Natural killer cell (primary cell): ENCODE results near the gene HTR7. TPM values are rescaled to one million over a fixed set of nuclear protein-coding genes. Genes with fewer than 3 reads are reported as not detected.

Experiments used
- ATAC-seq, 3 donors: fragments of 150-1000 bp in 2 of 3; fragments of 200-7000 bp in 1 of 3; cut with Tn5 transposase; 1 replicate in 1 of 3; 2 replicates in 2 of 3; pipeline ENCODE4 v1.10.0; 2021; ENCODE audit warnings: mild to moderate bottlenecking in 2 of 3, moderate library complexity in 2 of 3
- DNase-seq, 2 donors: peaks; one replicate each; pipeline versions ENCODE4 v3.0.0 to v3.0.0-alpha.2; 2013 to 2021; ENCODE audit warnings: mixed read lengths in 1 of 2
- H3K27ac ChIP-seq: one replicate; pipeline ENCODE4 v1.5.1; 2013; ENCODE audit warnings: mild to moderate bottlenecking, low read length
- H3K27me3 ChIP-seq: one replicate; pipeline ENCODE4 v1.6.1; 2013; ENCODE audit warnings: low read length; ENCODE audit not compliant: control insufficient read depth, insufficient read depth
- H3K36me3 ChIP-seq: one replicate; pipeline ENCODE4 v1.6.1; 2013; ENCODE audit warnings: low read length; ENCODE audit not compliant: control insufficient read depth, insufficient read depth
- H3K4me1 ChIP-seq: one replicate; pipeline ENCODE4 v1.6.1; 2013; ENCODE audit warnings: low read length; ENCODE audit not compliant: control insufficient read depth, insufficient read depth
- H3K4me3 ChIP-seq: one replicate; pipeline ENCODE4 v1.5.1; 2013; ENCODE audit warnings: low read length
- H3K9me3 ChIP-seq: one replicate; pipeline ENCODE4 v1.6.1; 2013; ENCODE audit warnings: low read length; ENCODE audit not compliant: control insufficient read depth, insufficient read depth
- H3K27ac Mint-ChIP-seq, 2 donors: one replicate each; pipeline ENCODE4 v1.8.0; 2022; ENCODE audit warnings: mild to moderate bottlenecking in 2 of 2, mixed read lengths in 2 of 2, moderate library complexity in 1 of 2
- H3K27me3 Mint-ChIP-seq, 2 donors: one replicate each; pipeline ENCODE4 v1.8.0; 2022; ENCODE audit warnings: low read depth in 2 of 2, mixed read lengths in 2 of 2
- H3K36me3 Mint-ChIP-seq: one replicate; pipeline ENCODE4 v1.8.0; 2022; ENCODE audit warnings: mixed read lengths
- H3K4me1 Mint-ChIP-seq, 2 donors: one replicate each; pipeline ENCODE4 v1.8.0; 2022; ENCODE audit warnings: mixed read lengths in 2 of 2
- H3K4me3 Mint-ChIP-seq: one replicate; pipeline ENCODE4 v1.8.0; 2022; ENCODE audit warnings: mild to moderate bottlenecking, moderate library complexity, mixed read lengths
- H3K9me3 Mint-ChIP-seq, 2 donors: one replicate each; pipeline ENCODE4 v1.8.0; 2022; ENCODE audit warnings: mixed read lengths in 2 of 2
- WGBS: methylation state at CpG from one replicate; pipeline ENCODE4 v1.1.7; 2013; ENCODE audit warnings: missing lambda C conversion rate; ENCODE audit not compliant: insufficient coverage; 5-methylcytosine and 5-hydroxymethylcytosine counted together
- intact Hi-C: fragments of 100-400 bp; cut with micrococcal nuclease; formaldehyde crosslinking; loops from one replicate; pipeline ENCODE4 v1.14.2; 2022
- total RNA-seq, 4 donors: library from RNA; stranded (reverse); fragments of 120-200 nt in 1 of 4; gene quantifications; one replicate each; pipeline versions ENCODE4 v1.2.3 to v1.2.4, GENCODE V29; 2013 to 2022
- TF ChIP-seq, protein P1 (sequence below): fragments of 200-600 bp; IDR thresholded peaks from one replicate; pipeline ENCODE4 v1.8.0; 2022; ENCODE audit warnings: antibody characterized with exemption

HTR7 gene
- total RNA-seq, 3 donors from 2014 or later (not counting 1 experiment from before 2014, with no cell fraction given), result 0.11 to 0.20 TPM; not detected in 1

DNA sequence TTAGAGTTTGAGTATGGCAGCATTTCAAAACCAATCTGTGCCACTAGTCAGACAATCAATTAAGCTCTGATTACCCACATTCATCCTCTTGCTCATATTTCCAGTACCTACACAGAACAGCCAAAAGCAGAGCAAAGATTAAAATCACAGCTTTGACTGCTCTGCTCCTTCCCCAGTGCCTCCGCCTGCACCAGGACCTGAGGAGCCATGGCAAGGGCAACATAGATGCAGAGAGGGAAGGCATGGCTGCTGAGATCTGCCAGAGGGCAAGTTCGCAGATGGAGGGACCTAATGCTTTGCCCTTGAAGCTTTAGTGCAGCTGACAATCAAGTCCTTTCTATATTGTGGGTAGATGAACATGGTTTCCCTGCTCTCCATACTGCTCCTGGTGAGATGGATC is 148.1 kb downstream of the HTR7 start:
- TF ChIP-seq, protein P1, sequence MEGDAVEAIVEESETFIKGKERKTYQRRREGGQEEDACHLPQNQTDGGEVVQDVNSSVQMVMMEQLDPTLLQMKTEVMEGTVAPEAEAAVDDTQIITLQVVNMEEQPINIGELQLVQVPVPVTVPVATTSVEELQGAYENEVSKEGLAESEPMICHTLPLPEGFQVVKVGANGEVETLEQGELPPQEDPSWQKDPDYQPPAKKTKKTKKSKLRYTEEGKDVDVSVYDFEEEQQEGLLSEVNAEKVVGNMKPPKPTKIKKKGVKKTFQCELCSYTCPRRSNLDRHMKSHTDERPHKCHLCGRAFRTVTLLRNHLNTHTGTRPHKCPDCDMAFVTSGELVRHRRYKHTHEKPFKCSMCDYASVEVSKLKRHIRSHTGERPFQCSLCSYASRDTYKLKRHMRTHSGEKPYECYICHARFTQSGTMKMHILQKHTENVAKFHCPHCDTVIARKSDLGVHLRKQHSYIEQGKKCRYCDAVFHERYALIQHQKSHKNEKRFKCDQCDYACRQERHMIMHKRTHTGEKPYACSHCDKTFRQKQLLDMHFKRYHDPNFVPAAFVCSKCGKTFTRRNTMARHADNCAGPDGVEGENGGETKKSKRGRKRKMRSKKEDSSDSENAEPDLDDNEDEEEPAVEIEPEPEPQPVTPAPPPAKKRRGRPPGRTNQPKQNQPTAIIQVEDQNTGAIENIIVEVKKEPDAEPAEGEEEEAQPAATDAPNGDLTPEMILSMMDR, result no peak
- 89% methylated on average over 2 of the region's 2 CpGs for WGBS
- no peak for DNase-seq
- H3K27me3 Mint-ChIP-seq, result peaks cover 0 to 2% of the 10 kb centered on the region in 2 donors
- Histone ChIP-seq H3K4me3 (no peak overlapping the region), H3K9me3 (no peaks in the 10 kb centered on the region), H3K27me3 (no peaks in the 10 kb centered on the region), H3K27ac (no peak overlapping the region), H3K4me1 (no peaks in the 10 kb centered on the region), H3K36me3 (no peaks in the 10 kb centered on the region)
- H3K36me3 Mint-ChIP-seq, result no peaks in the 10 kb centered on the region
- no peaks in the 10 kb centered on the region for H3K4me1 Mint-ChIP-seq
- ATAC-seq, result no peak
- intact Hi-C loops, result no loop called here
- peaks cover 0 to 2% of the 10 kb centered on the region in 2 donors for H3K9me3 Mint-ChIP-seq
- no peak overlapping the region for H3K4me3 Mint-ChIP-seq
- no peak overlapping the region for H3K27ac Mint-ChIP-seq

DNA sequence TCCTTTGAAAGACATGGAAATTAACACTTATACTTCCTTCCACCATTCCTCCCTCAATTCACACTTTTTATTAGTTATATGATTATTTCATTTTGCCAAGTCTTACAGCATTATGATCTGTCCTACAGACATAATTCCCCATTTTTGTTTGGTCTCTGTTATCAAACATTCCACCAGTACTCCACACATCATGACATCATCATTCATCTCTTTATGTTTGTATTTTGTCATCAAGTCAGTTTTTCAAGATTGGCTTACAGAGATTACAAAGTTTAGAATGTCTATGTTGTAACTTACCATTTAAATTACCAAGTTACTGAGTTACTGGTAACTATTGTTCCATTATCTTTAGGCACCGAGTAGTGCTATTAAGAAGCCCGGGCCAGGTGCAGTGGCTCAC is 150.2 kb downstream of the HTR7 start:
- intact Hi-C loops, result no loop called here
- no peak overlapping the region for H3K27ac ChIP-seq
- TF ChIP-seq, protein P1, result no peak
- Mint-ChIP-seq H3K4me3 (no peak overlapping the region), H3K36me3 (no peaks in the 10 kb centered on the region), H3K27me3 (peaks cover 0 to 2% of the 10 kb centered on the region in 2 donors), H3K4me1 (no peaks in the 10 kb centered on the region), H3K9me3 (peaks cover 0 to 5% of the 10 kb centered on the region in 2 donors), H3K27ac (no peak overlapping the region)
- no peak for ATAC-seq
- H3K9me3 ChIP-seq, result no peaks in the 10 kb centered on the region
- no peaks in the 10 kb centered on the region for H3K27me3 ChIP-seq
- no peaks in the 10 kb centered on the region for H3K36me3 ChIP-seq
- no peak for DNase-seq
- H3K4me1 ChIP-seq, result no peaks in the 10 kb centered on the region
- WGBS, result 97% methylated on average over 2 of the region's 2 CpGs
- no peak overlapping the region for H3K4me3 ChIP-seq

DNA sequence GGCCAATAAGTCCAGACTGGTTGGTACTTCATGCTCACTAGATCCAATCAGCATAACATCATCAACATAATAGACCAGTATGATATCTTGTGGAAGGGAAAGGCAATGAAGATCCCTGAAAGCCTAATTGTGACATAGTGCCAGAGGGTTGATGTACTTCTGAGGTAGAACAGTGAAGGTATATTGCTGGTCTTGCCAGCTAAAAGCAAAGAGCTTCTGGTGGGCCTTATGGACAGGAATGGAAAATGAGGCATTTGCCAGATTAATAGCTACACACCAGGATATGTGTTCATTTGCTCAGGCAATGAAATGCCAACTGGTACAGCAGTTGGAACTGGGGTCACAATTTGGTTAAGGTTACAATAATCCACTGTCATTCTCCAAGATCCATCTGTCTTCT is 156.4 kb downstream of the HTR7 start:
- Mint-ChIP-seq H3K27me3 (peaks cover 0 to 2% of the 10 kb centered on the region in 2 donors), H3K4me1 (no peaks in the 10 kb centered on the region), H3K4me3 (no peak overlapping the region), H3K36me3 (no peaks in the 10 kb centered on the region), H3K27ac (no peak overlapping the region), H3K9me3 (peaks cover 3 to 7% of the 10 kb centered on the region in 2 donors)
- no peak for ATAC-seq
- Histone ChIP-seq H3K27me3 (no peaks in the 10 kb centered on the region), H3K36me3 (no peaks in the 10 kb centered on the region), H3K27ac (no peak overlapping the region), H3K9me3 (no peaks in the 10 kb centered on the region), H3K4me3 (no peak overlapping the region), H3K4me1 (no peaks in the 10 kb centered on the region)
- intact Hi-C loops, result no loop called here
- DNase-seq, result no peak
- TF ChIP-seq, protein P1, result no peak

DNA sequence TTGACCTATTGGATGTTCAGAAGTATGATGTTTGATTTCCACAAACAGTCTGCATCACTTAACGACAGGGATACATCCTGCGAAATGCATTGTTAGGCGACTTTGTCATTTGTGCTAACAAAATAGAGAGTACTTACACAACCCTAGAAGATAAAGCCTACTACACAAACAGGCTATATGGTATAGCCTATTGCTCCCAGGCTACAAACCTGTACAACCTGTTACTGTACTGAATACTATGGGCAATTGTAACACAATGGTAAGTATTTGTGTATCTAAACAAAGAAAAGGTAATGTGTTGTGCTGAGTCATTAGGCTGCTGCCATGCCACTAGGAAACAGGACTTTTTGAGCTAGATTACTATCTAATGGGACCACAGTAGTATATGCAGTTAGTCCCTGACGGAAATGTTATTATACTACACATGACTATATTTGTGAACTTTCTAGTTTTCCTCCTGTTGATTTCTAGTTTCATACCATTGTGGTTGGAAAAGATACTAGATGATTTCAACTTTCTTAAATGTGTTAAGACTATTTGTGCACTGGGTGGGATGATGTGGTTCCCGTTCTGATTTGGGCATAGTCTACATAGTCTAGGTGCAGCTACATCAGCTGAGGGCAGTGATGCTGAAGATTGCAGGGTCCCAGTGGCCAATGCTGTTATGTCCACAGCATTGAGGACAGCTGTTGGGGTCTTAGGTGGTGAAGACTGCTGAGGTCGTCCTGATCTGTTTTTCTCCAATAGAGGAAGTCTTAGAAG is 161.7 kb downstream of the HTR7 start:
- Mint-ChIP-seq H3K4me3 (no peak overlapping the region), H3K27ac (no peak overlapping the region), H3K36me3 (no peaks in the 10 kb centered on the region), H3K4me1 (no peaks in the 10 kb centered on the region), H3K9me3 (peaks cover 6% of the 10 kb centered on the region in 2 donors), H3K27me3 (peaks cover 0 to 2% of the 10 kb centered on the region in 2 donors)
- H3K4me1 ChIP-seq, result no peaks in the 10 kb centered on the region
- DNase-seq, result no peak
- 78% methylated on average over 5 of the region's 6 CpGs for WGBS
- no peak for ATAC-seq
- H3K9me3 ChIP-seq, result no peaks in the 10 kb centered on the region
- H3K4me3 ChIP-seq, result no peak overlapping the region
- H3K27ac ChIP-seq, result no peak overlapping the region
- intact Hi-C loops, result no loop called here
- no peaks in the 10 kb centered on the region for H3K36me3 ChIP-seq
- TF ChIP-seq, protein P1, result no peak
- no peaks in the 10 kb centered on the region for H3K27me3 ChIP-seq
